ENCODE results near the gene ANKRD27. TPM values are rescaled to one million over a fixed set of nuclear protein-coding genes. Genes with fewer than 3 reads are reported as not detected.

The ANKRD27 gene
- polyA plus RNA-seq, 1 of the 3 experiments (the other 2 are of a cell fraction) = 16.5 TPM

DNA sequence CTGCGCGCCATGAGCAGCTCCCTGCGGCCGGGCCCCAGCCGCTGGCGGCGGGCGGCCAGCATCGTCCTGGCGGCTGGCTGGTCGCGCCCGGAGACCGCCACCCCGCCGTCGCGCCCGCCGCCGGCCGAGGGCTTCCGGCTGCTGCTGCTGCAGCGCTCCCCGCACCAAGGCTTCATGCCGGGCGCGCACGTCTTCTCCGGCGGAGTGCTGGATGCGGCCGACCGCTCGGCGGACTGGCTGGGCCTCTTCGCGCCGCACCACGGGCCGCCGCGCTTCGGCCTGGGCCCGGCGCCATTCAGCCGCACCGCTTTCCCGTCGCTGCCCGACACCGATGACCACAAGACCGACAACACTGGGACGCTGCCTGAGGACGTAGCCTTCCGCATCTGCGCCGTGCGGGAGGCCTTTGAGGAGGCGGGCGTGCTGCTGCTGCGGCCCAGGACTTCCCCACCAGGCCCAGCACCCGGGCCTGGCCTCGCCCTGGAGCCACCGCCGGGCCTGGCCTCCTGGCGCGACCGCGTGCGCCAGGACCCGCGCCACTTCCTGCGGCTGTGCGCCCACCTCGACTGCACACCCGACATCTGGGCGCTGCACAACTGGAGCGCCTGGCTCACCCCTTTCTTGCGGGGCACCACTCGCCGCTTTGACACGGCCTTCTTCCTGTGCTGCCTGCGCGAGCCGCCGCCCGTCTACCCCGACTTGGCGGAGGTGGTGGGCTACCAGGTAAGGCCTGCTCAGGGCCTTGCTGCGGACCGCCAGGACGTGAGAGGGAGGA is 17.2 kb upstream of the ANKRD27 start (continued):
- peak; percentile 23; the same call in 1 of the 2 replicates for TF ChIP-seq MXI1 (IDR thresholded peaks at IDR 0.05; ENCODE audit: low read depth, low read length)
- no peak for TF ChIP-seq SMC3 (IDR thresholded peaks at IDR 0.05; ENCODE audit: low read depth, low read length)
- TF ChIP-seq GABPA (IDR thresholded peaks at IDR 0.05; ENCODE audit: low read depth) = no peak
- TF ChIP-seq, protein P1, sequence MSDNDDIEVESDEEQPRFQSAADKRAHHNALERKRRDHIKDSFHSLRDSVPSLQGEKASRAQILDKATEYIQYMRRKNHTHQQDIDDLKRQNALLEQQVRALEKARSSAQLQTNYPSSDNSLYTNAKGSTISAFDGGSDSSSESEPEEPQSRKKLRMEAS (IDR thresholded peaks at IDR 0.05; ENCODE audit: low read depth) = peak; percentile 61

DNA sequence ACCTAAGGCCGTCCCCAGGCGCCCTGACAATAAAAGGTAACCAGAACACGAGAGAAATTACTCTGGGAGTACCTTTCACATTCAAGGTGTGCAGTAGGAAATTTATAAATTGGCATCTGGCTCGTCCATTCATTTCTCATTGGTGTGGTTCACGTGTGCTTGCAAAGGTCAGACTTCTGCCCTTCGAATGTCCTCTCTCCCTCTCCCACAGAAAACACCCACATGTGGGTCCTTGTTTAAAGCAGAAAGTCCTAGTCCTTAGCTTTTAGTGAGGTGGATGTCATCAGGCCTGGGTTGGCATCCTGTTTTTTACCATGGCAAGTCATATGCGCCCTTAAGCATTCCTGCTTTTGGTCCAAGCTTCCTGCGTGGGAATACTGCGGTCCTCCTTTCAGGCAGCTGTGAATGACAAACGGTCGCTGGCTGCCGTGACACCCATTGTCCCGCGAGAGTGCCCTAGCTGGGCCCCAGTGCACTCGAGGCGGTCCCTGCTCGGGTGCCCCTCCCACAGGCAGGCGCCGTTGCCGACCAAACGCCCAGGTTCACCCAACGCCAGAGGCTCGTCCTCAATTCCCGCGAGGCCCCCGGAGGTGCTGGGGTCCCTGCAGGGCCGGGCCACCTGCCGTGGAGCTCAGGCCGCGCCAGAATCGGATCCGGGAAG is 16.4 kb upstream of the ANKRD27 start, which contains the start of gene NUDT19:
TSS of gene NUDT19 (plus strand) at position 531 of the 661 bp plus-strand sequence. CDS start 140 bp downstream, outside the sequence.
- H3K4me3 ChIP-seq (ENCODE audit: low read depth in 2 of 2, low read length in 1 of 2) = peak within 1 kb of the TSS; percentile 80 to 84
- H3K9me3 ChIP-seq = no peaks in the 10 kb centered on the region
- peaks cover 44% of the 10 kb centered on the region for H3K79me2 ChIP-seq (ENCODE audit: insufficient read depth)
- H3K4me1 ChIP-seq (ENCODE audit: control insufficient read depth in 1 of 2, insufficient read depth in 2 of 2, low read depth in 1 of 2, low read length in 1 of 2) = peaks cover 0 to 16% of the 10 kb centered on the region in 2 experiments; a peak in 3 of 4 replicates
- no peaks in the 10 kb centered on the region for H3F3A ChIP-seq (replicated peaks; ENCODE audit: insufficient read depth)
- peaks cover 8 to 10% of the 10 kb centered on the region in 2 experiments for H3K36me3 ChIP-seq (replicated peaks in 1 of 2; ENCODE audit: control insufficient read depth in 1 of 2, insufficient read depth in 2 of 2, low read length in 1 of 2)
- ChIA-PET POLR2A (interaction anchor here (0.7 to 1.3 kb wide), 4 partner anchors 9 to 111 kb away, joined by 3 to 10 read pairs (median 5); partner anchors contain the start of gene PDCD5), CTCF (interaction anchor here (0.5 to 1.4 kb wide), 5 partner anchors 10 to 284 kb away, joined by 3 to 8 read pairs (median 3); partner anchors contain the start of gene RGS9BP)
- H4K20me1 ChIP-seq (ENCODE audit: insufficient read depth) = peaks cover 12% of the 10 kb centered on the region; the same call in 1 of the 2 replicates
- 24% methylated on average over 11 of the region's 32 CpGs for WGBS (ENCODE audit: low lambda C conversion rate)
- no peaks in the 10 kb centered on the region for H3K27me3 ChIP-seq (ENCODE audit: insufficient read depth)
- H3K4me2 ChIP-seq = peak within 1 kb of the TSS; percentile 96
- peak within 1 kb of the TSS; percentile 77 for H2AFZ ChIP-seq (ENCODE audit: low read depth)
- H3K9me2 ChIP-seq = no peaks in the 10 kb centered on the region
- peak; percentile 93 for DNase-seq
- peak within 1 kb of the TSS; percentile 92 for H3K9ac ChIP-seq
- peak within 1 kb of the TSS; percentile 50 to 86 for H3K27ac ChIP-seq (ENCODE audit: low read depth in 2 of 2, low read length in 1 of 2)
- TF ChIP-seq RCOR1 (IDR thresholded peaks at IDR 0.05; ENCODE audit: low read length) = no peak
- no peak for TF ChIP-seq FOXJ3 (CRISPR knock-in tag; IDR thresholded peaks at IDR 0.05)
- no peak for TF ChIP-seq RXRA (IDR thresholded peaks at IDR 0.05; ENCODE audit: borderline replicate concordance, low read depth)
- peak; percentile 73 for TF ChIP-seq TAF1 (IDR thresholded peaks at IDR 0.05; ENCODE audit: borderline replicate concordance, low read depth, low read length)
- TF ChIP-seq, protein P2, sequence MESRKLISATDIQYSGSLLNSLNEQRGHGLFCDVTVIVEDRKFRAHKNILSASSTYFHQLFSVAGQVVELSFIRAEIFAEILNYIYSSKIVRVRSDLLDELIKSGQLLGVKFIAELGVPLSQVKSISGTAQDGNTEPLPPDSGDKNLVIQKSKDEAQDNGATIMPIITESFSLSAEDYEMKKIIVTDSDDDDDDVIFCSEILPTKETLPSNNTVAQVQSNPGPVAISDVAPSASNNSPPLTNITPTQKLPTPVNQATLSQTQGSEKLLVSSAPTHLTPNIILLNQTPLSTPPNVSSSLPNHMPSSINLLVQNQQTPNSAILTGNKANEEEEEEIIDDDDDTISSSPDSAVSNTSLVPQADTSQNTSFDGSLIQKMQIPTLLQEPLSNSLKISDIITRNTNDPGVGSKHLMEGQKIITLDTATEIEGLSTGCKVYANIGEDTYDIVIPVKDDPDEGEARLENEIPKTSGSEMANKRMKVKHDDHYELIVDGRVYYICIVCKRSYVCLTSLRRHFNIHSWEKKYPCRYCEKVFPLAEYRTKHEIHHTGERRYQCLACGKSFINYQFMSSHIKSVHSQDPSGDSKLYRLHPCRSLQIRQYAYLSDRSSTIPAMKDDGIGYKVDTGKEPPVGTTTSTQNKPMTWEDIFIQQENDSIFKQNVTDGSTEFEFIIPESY (IDR thresholded peaks at IDR 0.05; ENCODE audit: borderline replicate concordance, low read depth) = peak; percentile 94
- TF ChIP-seq, protein P3, sequence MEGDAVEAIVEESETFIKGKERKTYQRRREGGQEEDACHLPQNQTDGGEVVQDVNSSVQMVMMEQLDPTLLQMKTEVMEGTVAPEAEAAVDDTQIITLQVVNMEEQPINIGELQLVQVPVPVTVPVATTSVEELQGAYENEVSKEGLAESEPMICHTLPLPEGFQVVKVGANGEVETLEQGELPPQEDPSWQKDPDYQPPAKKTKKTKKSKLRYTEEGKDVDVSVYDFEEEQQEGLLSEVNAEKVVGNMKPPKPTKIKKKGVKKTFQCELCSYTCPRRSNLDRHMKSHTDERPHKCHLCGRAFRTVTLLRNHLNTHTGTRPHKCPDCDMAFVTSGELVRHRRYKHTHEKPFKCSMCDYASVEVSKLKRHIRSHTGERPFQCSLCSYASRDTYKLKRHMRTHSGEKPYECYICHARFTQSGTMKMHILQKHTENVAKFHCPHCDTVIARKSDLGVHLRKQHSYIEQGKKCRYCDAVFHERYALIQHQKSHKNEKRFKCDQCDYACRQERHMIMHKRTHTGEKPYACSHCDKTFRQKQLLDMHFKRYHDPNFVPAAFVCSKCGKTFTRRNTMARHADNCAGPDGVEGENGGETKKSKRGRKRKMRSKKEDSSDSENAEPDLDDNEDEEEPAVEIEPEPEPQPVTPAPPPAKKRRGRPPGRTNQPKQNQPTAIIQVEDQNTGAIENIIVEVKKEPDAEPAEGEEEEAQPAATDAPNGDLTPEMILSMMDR (IDR thresholded peaks at IDR 0.05) = no peak
- 0 out of 2 replicates have a peak, but pooled peaks have one; percentile 29 for TF ChIP-seq NRF1 (IDR thresholded peaks at IDR 0.05; ENCODE audit: low read depth, low read length)
- TF ChIP-seq SMC3 (IDR thresholded peaks at IDR 0.05; ENCODE audit: low read depth, low read length) = no peak
- peak; percentile 14; the same call in 1 of the 2 replicates for TF ChIP-seq TEAD4 (IDR thresholded peaks at IDR 0.05; ENCODE audit: borderline replicate concordance, insufficient read depth)
- peak; percentile 64 for TF ChIP-seq PBX3 (IDR thresholded peaks at IDR 0.05)
- TF ChIP-seq JUND (IDR thresholded peaks at IDR 0.05) = no peak
- TF ChIP-seq MEF2A (IDR thresholded peaks at IDR 0.05; ENCODE audit: borderline replicate concordance, low read depth) = no peak
- TF ChIP-seq USF1 (IDR thresholded peaks at IDR 0.05; ENCODE audit: borderline replicate concordance, low read depth) = no peak
- TF ChIP-seq SIN3A (IDR thresholded peaks at IDR 0.05; ENCODE audit: borderline replicate concordance, low read depth, low read length) = peak; percentile 80; the same call in 1 of the 2 replicates
- peak; percentile 85 for TF ChIP-seq MXI1 (IDR thresholded peaks at IDR 0.05; ENCODE audit: low read depth, low read length)
- peak; percentile 21; the same call in 1 of the 2 replicates for TF ChIP-seq FOSL2 (IDR thresholded peaks at IDR 0.05; ENCODE audit: borderline replicate concordance, low read depth)
- TF ChIP-seq NFIC (IDR thresholded peaks at IDR 0.05; ENCODE audit: borderline replicate concordance) = 0 out of 2 replicates have a peak, but pooled peaks have one; percentile 12
- no peak for TF ChIP-seq EZH2phosphoT487 (IDR thresholded peaks at IDR 0.05; ENCODE audit: borderline replicate concordance, low read depth)
- TF ChIP-seq USF2 (IDR thresholded peaks at IDR 0.05; ENCODE audit: borderline replicate concordance, low read depth, low read length) = no peak

Measured in SK-N-SH (cell line).